Jurkat, Clone E6-1 (cell line): ENCODE results near the gene WDR33.

Experiments
- DNase-seq: peaks from one replicate; pipeline ENCODE4 v3.0.0-alpha.2; 2011; ENCODE audit warnings: low read depth, low spot score
- H3K4me3 ChIP-seq: 2 replicates; pipeline ENCODE4 v1.5.1; 2011; ENCODE audit warnings: mild to moderate bottlenecking, low read length, control low read depth, moderate library complexity

WDR33 gene

DNA sequence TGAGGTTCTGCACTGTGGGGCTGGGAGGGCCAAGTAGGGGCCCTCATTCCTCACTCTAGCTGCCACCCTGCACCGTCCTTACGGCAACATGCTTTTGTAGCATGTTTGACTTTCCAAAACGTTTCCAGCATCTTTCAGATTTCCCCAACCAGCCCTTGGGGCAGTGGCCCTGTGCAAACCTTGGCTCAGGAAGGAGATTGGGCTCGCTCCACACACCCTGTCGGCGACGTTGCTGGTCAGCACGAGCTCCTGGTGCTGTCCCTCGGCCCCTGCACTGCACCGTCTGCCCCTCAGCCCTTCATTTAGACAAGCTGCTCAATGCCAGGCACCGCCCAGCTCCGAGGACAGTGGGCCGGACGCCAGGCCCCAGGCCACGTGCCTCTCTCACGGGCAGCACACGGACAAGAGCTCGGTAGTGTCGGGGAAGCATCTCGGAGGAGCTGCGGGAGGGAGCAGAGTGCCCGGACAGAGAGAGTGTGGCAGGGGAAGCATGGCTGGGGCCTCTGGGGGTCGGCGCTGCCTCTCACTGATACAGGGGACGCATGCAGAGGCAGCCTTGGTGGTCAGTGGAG is 158.1 kb downstream of the WDR33 start:
- H3K4me3 ChIP-seq, result no peak overlapping the region
- no peak for DNase-seq

DNA sequence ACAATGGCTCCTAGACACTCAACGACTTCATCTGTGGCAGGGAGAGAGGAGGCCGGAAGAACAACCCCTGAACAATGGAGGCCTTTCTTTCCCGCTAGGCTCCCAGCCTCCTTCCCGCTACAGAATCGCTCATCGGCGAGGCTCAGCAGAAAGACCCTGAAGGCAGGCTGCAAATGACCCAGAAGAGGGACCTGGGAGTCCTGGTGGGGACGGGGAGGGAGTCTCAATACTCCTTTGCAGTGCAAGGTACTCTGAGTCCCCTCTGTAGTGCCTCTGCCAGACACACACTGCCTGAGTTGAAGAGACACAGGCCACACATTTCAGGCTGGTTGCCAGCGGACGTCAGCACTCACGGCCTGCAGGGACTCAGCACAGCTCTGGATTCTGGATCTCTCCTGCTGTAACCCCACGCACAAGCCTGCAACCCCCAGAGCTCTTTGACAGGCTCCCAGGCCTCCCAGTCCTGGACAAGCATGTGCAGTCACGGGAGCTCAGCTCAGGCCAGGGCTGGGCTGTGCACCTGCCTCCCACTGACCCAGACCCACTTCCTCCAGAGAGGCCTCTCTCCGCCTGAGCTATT is 158.9 kb downstream of the WDR33 start:
- no peak for DNase-seq

DNA sequence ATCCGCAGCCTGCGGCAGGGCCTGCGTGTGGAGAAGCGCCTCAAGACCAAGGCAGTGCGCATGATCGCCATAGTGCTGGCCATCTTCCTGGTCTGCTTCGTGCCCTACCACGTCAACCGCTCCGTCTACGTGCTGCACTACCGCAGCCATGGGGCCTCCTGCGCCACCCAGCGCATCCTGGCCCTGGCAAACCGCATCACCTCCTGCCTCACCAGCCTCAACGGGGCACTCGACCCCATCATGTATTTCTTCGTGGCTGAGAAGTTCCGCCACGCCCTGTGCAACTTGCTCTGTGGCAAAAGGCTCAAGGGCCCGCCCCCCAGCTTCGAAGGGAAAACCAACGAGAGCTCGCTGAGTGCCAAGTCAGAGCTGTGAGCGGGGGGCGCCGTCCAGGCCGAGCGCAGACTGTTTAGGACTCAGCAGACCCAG is 159.6 kb downstream of the WDR33 start:
- no peak for DNase-seq
- no peak overlapping the region for H3K4me3 ChIP-seq

More for the DNA sequence above, 158.9 kb downstream of the WDR33 start:
- no peak overlapping the region for H3K4me3 ChIP-seq
